Activated CD8-positive, alpha-beta memory T cell treated with anti-CD3 and anti-CD28 coated beads for 1 hour (primary cell): ENCODE results near the gene HTR3E.
A peak's percentile ranks its signal among the peaks of the same experiment; 100 is the strongest.
"Not testable (repeated sequence)": the region's sequence is repeated elsewhere in the genome, so short reads cannot be mapped to it uniquely, and the experiment has no call there.

Source experiments
- DNase-seq, 2 donors: peaks; one replicate each; pipeline ENCODE4 v3.0.0-alpha.2; 2020; ENCODE audit warnings: low read depth in 1 of 2; ENCODE audit errors: extremely low read depth in 1 of 2

Gene HTR3E

DNA sequence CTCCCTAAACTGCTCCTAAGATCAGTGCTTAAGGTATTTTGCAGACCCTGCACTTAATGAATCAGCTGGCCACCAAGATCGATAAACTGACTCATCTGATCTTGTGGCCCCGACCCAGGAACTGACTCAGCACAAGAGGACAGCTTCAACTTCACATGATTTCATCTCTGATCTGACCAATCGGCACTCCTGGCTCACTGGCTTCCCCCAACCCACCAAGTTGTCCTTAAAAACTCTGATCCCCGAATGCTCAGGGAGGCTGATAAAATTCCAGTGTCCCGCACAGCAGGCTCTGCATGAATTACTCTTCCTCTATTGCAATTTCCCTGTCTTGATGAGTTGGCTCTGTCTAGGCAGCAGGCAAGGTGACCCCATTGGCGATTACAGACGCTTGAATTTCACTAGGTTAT, 13.5 kb downstream of the HTR3E start:
- no peak for DNase-seq

DNA sequence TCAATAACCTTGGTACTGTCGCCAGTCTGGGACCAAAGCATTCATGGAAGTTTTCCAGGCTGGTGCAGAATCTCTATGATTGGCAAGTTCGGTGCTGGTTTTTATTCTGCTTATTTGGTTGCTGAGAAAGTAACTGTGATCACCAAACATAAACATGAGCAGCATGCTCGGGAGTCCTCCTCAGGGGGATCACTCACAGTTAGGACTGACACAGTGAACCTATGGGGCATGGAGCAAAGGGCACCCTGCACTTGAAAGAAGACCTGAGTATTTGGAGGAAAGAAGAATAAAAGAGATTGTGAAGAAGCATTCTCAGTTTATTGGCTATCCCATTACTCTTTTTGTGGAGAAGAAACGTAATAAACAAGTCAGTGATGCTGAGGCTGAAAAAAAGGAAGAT, 19.2 kb downstream of the HTR3E start:
- no peak for DNase-seq

DNA sequence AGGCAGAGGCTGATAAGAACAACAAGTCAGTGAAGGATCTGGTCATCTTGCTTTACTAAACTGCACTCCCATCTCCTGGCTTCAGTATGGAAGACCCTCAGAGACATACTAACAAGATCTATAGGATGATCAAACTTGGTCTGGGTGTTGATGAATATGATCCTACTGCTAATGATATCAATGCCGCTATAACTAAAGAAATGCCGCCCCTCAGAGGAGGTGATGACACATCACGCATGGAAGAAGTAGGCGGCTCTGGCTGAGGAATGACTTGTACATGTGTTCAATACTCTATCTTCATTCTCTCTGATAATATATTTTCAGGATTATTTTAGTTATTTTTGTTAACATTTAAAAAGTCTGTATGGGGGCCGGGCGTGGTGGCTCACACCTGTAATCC, 20.8 kb downstream of the HTR3E start:
- DNase-seq = no peak

DNA sequence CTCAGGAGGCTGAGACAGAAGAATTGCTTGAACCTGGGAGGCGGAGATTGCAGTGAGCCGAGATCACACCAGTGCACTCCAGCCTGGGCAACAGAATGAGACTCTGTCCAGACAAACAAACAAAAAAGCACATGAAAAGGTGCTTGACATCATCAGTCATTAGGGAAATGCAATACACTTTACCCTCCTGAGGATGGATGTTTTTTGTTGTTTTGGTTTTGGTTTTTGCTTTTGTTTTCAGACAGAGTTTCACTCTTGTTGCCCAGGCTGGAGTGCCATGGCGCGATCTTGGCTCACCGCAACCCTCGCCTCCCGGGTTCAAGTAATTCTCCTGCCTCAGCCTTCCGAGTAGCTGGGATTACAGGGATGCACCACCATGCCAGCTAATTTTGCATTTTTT, 24.2 kb downstream of the HTR3E start:
- DNase-seq = not testable (repeated sequence)

DNA sequence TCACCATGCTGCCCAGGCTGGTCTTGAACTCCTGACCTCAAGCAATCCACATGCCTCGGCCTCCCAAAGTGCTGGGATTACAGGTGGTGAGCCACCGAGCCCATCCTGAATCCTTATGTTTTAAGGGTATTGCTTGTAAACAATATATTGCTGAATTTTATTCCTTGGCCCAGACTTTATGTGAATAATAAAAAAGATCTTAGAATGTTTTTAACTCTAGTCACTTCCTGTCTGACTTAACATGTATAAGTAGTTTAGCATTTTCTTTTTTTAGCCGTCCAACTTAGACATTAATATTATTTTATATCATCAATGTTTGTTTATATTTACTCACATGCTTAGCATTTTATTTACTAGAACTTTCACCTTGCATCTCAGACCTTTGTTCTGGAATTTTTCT, 29.1 kb downstream of the HTR3E start:
- no peak for DNase-seq

DNA sequence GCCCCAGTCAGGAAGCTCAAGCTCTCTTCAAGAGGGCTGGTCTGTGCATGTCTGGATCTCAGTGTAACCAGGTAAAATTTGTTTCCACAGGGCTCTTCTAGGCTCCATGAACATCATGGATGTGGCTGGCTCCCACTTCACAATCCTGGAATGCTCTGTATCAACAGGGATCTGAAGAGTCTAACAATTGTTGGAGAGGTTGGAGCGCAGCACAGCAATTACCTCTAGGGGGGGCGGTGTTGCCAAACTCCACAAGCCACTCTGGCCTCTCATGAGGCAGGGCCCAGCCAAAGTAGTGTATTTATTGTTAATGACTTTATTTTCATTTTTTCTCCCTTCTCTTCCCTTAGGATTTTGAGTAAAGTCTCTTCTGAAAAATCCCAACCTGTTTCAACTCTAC, 32.1 kb downstream of the HTR3E start:
- no peak for DNase-seq

DNA sequence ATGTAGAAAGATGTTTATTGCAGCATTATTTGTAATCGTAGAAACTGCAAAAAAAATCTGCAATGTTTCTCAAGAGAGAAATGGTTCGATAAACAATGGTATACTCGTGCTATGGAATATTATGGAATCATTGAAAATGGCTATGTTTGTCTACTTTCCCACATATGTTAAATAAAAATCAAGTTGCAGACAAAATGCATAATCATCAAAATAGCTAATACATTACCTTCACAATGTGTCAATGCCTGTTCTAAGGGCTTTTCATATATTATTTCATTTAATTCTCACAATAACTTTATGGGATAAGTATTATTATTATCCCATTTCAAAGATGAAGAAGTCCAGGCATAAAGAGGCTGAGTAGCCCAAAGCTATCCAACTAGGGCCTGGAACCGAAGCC, 36.1 kb downstream of the HTR3E start:
- DNase-seq = no peak

DNA sequence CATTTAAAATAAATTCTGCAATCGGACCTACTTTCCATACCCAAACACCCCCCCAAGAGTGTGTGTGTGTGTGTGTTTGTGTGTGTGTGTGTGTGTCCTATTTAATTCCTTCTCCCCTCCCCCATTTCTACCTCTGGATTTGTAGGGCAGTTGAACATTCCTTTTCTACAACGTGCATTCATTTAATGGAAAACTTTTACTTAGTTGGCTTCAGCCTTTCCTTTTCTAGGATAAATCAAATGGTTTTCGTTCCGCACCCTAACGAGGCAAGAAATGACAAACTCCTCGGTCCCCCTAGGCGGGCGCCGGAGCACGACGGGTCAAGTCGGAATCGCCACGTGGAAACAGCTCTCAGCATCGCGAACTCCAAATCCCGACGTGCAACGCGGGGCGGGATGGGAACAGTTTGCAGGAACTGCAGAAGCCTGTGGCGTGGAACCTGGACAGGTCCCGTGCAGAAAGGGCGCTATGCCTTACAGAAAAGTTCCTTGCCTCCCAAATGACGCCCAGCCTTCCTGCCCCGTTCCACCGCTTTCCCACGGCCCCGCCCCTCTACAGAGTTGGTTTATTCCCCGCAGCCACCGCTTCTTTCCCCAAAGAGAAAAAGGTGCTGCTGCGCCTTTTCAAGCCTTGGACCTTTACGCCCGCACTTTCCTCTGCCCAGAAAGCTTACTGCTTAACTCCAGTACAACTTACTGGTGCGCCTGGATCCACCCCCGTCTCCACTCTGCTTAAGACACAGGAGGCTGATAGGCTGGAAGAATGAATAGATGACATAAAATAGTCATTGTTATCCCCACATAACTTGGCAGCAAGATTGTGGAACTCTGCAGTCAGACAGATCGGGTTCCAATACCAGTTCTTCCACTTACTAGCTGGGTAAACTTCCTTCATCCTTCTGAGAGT, 37.2 kb downstream of the HTR3E start:
- DNase-seq = peak in 1 of 2 donors; percentile 21

DNA sequence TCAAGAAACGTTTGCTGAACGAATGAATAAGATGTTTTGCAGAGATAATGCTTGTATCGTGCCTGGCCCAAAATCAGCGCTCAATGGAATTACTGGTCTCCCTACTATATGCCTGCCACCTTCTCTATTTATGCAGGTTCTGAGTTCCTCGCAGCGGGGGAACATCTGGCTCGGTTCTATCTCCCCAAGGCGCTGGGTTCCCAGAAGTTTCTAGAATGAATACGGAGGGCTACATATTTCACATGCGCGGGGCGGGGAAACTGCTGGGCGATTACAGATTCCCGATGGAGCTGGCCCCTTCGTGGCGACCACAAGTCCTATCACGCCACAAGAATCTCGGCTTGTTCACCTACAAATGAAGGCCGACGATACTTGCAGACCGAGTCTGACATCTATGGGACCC, 37.9 kb downstream of the HTR3E start:
- DNase-seq = no peak

DNA sequence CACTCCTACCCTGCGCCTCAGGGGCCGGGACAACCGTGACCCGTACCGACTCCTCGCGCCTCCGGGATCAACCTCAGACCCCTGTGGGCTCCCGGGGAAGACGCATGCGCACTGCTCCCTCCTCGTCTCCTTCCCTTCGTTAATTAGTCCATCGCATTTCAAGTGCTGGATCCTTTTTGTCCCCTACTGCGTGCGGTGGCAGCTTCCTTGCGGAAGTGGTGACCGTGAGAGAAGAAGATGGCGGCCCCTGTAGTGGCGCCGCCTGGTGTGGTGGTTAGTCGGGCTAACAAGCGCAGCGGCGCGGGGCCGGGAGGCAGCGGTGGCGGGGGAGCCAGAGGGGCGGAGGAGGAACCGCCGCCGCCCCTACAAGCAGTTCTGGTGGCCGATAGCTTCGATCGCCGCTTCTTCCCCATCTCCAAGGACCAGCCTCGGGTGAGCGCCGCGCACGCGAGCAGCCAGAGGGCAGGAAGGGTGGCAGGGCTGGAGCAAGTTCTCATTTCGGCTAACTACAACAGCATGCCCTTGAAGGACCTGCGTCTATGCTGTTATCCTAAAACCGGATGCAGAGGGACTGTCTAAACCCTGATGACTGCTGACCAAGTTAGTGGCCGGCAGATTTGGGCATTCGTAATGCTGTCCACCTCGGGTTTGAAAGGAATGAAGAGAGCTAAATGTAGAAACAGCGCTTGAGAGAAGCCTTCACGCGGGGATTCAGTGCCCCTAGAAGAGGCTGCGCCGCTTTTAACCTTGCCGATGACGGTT, 38.5 kb downstream of the HTR3E start, which contains the start of gene EIF2B5:
Gene EIF2B5, plus strand, starts transcription at position 210 of the 762 bp plus-strand sequence. Its CDS starts 28 bp downstream, at position 238.
- peak; percentile 73 to 75 for DNase-seq

DNA sequence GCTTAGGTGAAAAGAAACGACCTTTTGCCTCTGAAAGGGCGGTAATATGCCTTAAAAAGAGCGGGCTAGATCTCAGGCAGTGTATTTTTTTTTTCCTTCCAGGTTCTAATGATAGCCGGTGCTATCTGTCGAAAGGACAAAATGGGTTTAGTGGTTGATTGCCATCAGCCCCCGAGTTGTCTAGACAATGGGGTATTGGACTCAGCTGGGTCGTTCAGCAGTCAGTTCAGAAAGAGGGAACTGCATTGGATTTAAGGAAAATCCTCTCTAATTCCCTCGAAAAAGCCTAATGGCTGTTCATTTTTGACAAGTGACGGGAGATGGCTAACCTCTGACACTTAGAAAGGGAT, 39.0 kb downstream of the HTR3E start:
- no peak for DNase-seq

DNA sequence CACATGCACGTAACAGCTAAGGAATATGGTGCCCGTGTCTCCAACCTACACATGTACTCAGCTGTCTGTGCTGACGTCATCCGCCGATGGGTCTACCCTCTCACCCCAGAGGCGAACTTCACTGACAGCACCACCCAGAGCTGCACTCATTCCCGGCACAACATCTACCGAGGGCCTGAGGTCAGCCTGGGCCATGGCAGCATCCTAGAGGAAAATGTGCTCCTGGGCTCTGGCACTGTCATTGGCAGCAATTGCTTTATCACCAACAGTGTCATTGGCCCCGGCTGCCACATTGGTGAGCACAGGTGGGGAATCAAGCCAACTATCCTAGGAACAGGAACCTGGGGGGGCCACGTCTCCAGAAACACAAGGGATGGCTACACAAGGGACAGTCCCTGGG, 43.6 kb downstream of the HTR3E start:
- no peak for DNase-seq

DNA sequence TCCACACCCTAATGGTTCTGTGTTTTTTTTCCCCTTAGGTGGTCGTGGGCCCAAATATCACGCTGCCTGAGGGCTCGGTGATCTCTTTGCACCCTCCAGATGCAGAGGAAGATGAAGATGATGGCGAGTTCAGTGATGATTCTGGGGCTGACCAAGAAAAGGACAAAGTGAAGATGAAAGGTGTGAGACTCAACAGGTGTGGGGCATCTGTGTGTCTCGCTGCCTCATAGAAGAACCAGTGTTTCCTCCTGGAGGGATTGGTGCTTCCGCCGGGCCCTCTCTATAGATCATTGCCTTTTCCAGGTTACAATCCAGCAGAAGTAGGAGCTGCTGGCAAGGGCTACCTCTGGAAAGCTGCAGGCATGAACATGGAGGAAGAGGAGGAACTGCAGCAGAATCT, 45.3 kb downstream of the HTR3E start:
- no peak for DNase-seq

DNA sequence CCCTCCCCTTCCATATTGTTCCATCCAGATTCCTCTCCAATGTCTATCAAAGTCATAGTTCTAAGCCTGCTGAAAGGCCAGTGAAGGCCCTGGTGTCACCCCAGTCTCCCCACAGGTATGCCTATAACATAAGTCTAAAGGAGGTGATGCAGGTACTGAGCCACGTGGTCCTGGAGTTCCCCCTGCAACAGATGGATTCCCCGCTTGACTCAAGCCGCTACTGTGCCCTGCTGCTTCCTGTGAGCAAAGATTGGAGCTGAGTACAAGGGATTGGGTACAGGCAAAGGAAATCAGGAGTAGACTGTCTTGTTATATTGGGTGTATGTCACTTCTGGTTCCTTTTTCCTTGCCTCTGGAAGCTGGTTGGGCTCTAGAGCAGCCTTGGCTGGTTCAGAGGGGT, 46.5 kb downstream of the HTR3E start:
- DNase-seq = no peak

DNA sequence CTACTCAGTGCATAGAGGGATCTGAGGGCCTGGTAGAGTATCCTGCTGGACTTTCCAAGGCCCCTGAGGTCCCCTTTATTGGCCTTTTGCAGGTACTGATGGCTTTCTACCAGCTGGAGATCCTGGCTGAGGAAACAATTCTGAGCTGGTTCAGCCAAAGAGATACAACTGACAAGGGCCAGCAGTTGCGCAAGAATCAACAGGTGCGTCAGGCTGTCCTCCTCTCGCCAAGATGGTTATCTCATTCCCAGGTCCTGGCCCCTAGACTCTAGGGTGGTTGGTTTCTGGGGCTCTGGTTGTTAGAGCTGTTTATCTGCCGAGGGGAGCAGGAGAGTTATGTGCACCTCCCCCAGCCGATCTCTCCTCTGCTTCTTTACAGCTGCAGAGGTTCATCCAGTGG, 47.6 kb downstream of the HTR3E start:
- DNase-seq = no peak

DNA sequence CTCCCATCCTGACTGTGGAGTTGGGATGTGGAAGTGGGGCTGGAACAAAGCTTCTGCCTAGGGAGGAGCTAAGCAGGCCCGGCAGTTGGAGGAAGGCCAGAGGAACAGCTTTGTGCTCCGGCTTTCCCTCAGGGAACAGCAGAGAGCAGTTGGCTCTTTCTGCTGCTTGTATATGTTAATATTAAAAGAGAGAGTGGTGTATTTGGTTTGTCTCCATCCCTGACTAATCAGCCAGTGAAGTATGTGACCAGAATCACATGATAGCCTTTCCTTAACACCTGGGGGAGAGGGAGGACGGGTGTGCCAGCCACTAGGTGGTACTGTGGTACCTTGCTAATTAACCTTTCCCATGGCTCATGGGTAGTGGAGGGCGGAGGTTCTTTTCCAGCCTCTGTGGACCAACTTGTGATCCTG, 48.3 kb downstream of the HTR3E start:
- DNase-seq = no peak

DNA sequence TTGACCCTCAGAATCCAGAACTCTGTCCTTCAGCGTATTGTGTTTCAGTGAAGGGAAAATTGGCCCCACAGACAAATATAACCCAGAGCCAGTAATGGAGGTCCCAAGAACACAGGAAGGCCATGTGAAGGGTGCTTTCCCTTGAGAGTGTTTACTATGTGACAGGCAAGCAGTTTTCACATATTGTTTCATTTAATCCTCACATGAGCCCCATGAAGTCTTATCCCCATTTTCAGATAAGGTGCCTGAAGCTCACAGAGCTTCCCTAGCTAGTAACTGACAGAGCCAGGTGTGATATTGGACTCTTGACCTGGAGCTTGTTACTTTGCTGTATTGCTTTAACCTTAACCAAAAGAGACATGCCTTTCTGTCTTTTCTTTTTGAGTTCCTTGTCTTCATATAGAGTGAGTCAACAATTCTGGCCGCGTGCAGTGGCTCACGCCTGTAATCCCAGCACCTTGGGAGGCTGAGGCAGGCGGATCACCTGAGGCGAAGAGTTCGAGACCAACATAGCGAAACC, 48.9 kb downstream of the HTR3E start:
- no peak for DNase-seq

DNA sequence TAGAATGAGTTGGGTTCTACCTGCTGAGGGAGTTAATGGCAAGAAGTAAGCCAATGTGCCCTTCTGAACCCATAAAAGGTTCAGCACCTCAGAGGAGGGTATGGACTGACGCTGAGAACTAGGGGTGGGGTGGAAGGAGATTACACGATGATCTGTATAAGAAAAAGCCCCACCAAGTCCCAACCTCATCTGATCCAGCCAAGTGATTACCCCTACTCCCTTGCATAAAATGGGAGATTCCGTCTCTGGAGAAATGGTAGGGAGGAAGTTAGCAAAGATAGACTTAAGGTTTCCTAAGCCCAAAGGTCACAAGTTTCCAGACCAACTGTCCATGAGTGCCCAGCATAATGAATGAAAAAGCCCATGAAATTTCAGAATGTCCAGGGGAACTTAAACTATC, 51.2 kb downstream of the HTR3E start:
- no peak for DNase-seq

DNA sequence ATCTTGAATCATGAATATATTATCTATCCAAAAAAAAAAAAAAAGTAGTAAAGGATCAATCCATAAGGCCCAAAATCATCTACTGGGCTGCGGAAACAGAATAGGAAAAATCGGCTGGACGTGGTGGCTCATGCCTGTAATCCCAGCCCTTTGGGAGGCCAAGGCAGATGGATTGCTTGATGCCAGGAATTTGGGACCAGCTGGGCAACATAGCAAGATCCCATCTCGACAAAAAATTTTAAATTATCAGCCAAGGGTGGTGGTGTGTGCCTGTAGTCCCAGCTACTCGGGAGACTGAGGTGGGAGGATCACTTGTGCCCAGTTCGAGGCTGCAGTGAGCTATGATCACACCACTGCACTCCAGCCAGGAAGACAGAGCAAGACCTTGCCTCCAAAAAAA, 52.3 kb downstream of the HTR3E start:
- DNase-seq = no peak

DNA sequence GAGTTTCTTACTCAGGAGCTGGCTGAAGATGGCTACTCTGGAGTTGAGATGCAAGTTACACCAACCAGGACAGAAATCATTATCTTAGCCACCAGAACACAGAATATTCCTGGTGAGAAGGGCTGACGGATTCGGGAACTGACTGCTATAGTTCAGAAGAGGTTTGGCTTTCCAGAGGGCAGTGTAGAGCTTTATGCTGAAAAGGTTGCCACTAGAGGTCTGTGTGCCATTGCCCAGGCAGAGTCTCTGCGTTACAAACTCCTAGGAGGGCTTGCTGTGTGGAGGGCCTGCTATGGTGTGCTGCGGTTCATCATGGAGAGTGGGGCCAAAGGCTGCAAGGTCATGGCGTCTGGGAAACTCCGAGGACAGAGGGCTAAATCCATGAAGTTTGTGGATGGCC, 52.9 kb downstream of the HTR3E start:
- not testable (repeated sequence) for DNase-seq

DNA sequence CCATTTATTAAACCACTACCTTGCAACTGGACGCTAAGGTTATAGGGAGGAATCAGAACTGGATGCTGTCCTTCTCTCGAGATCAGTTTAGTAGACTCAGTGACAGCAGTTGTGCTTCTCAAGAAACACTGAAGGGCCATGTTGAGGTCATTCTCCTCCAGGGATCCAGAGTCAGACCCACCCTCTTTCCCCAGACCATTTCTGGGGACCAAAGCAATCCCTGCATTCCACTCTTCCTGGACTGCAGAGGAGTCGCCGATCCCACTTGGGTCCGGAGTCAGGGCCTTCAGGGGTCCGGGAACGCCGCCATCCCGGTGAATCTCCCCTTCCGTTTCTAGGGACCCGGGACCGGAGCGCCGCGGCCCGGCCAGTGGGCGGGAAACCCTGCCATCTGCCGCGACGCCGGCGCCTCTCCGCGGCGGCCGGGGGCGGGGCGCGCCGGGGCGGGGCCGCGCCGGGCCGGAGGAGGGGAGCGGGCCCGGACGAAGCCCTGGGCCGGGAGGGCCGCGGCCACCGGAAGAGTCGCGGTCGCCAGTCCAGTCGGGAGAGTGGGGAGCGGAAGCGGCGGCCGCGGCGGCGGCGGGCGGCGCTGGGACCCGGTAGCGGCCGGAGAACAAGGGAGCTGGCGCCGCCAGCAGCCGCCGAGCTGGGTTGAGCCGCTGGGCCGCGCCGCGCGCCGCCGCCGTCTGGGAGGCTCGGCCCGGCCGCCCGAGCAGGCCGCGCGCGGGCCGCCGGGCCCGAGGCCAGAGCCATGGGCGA, 58.2 kb downstream of the HTR3E start, which contains the start of gene DVL3:
Gene DVL3, plus strand, starts transcription at position 493 of the 759 bp plus-strand sequence. Its CDS starts 259 bp downstream, at position 752.
- peak in 1 of 2 donors; percentile 14 for DNase-seq
